HG02642 (cell line): ENCODE measurements around the gene TCP11L2.

Experiments used
- ATAC-seq: cut with Tn5 transposase; IDR thresholded peaks from one replicate; pipeline ENCODE4 v1.9.1; 2021; ENCODE audit warnings: mild to moderate bottlenecking; ENCODE audit not compliant: unreplicated experiment, poor library complexity

The TCP11L2 gene

DNA sequence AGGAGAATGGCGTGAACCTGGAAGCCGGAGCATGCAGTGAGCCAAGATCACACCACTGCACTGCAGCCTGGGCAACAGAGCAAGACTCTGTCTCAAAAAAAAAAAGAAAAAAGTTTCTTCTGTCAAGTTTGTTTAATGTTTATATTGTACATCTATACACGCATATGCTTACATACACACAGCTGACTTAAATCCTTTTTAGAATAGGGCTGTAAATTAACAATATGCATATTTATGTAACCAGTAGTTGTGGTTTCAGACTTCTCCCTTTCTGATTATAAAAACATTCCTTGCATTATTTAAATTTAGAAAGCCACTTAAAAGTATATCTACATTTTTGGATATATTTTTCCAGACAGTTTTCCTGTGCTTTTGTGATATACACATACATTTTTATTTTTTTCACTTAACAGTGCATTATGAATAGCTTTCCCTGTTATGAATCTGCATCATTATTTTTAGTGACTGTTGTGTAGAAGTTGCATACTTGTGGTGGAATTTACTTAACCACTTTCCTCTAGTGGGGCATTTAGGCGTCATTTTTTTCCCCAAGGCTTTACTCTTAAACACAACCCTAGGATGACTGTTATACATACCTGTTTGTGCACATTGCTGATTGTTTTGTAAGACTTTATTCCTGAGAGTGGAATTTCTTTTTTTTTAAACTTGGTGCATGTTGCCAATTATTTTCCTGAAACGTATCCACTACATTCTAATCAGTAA is 84.4 kb downstream of the TCP11L2 start:
- no peak for ATAC-seq

- no peak for ATAC-seq
These were observed 85.4 kb downstream of the TCP11L2 start for GRCh38 chr12:106387848-106388377.

GRCh38 chr12:106389151-106389550 is 86.6 kb downstream of the TCP11L2 start:
- no peak for ATAC-seq

DNA sequence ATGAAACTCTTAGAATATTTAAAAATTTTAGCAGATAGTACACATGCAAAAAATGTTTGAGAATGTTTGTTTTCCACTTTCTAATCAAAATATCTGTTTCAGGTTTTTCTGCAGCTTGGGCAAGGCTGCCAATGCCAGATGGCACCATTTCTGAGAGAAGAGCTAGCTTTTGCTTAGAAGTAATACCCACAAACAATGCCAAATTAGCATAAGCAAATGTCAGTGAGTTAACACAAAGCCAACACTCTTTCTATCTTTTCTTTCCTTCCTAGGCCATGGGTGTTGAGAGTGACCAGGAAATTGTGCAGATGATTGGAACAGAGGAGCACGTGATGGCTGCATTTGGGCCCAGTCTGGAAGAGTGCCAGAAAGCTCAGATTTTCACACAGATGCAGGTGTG is 90.2 kb downstream of the TCP11L2 start:
- no peak for ATAC-seq
